ENCODE data around the gene MLNR.

The MLNR gene

DNA sequence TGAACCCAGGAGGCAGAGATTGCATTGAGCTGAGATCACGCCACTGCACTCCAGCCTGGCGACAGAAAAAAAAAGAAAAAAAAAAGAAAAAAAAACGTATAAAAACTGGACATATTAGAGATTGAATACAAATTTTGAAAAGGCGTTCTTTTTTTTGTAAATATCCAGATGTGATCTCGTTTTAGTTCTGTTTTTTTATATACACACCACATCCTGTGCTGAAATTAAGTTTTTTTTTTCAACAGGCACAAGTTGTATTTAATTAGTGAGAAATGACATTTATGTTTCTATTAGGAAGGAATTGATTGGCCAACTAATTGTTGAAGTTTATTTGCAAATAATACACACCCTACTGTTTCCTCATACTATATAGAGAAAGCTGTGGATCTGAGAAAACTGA lies 31.2 kb downstream of the MLNR start:
- WGBS = 88% methylated on average over 5 of the region's 5 CpGs
- Histone ChIP-seq H2BK120ac (ENCODE audit: low read depth, low read length) (no peak overlapping the region), H3K4me2 (ENCODE audit: low read length, poor library complexity, severe bottlenecking) (no peak overlapping the region), H2BK12ac (ENCODE audit: low read length in 2 of 2) (no peak overlapping the region), H3K23ac (ENCODE audit: low read length in 2 of 2) (no peak overlapping the region), H3K79me1 (replicated peaks; ENCODE audit: low read length, poor library complexity, severe bottlenecking) (peaks cover 15% of the 10 kb centered on the region), H3K9ac (ENCODE audit: low read length) (no peak overlapping the region), H3K14ac (ENCODE audit: low read length in 2 of 2) (no peak overlapping the region), H4K8ac (ENCODE audit: low read length) (no peak overlapping the region), H3K27me3 (ENCODE audit: control insufficient read depth in 1 of 2, insufficient read depth in 1 of 2, low read length in 2 of 2) (no peaks in the 10 kb centered on the region), H3K27ac (ENCODE audit: low read length, poor library complexity, severe bottlenecking) (no peak overlapping the region), H3K36me3 (ENCODE audit: control insufficient read depth in 1 of 2, insufficient read depth in 2 of 2, low read depth in 1 of 2, low read length in 2 of 2) (peaks cover 3 to 41% of the 10 kb centered on the region in 2 experiments), H3K4me3 (ENCODE audit: insufficient read depth in 1 of 2, low read depth in 1 of 2, low read length in 2 of 2) (no peak overlapping the region), H3K18ac (ENCODE audit: low read depth in 1 of 2, low read length in 2 of 2) (no peak overlapping the region), H2BK5ac (ENCODE audit: low read depth, low read length, poor library complexity, severe bottlenecking) (no peak overlapping the region), H3K4ac (ENCODE audit: low read depth in 1 of 2, low read length in 2 of 2) (no peak overlapping the region), H2AK5ac (ENCODE audit: low read length, severe bottlenecking) (no peak overlapping the region), H3K9me3 (ENCODE audit: control insufficient read depth, low read length) (no peaks in the 10 kb centered on the region), H3K4me1 (ENCODE audit: control insufficient read depth, insufficient read depth, low read depth, low read length) (no peaks in the 10 kb centered on the region), H2BK15ac (ENCODE audit: low read depth, poor library complexity, severe bottlenecking) (no peak overlapping the region), H4K91ac (ENCODE audit: low read length) (no peak overlapping the region), H2AFZ (ENCODE audit: low read depth, low read length) (no peak overlapping the region)
- DNase-seq = no peak

GRCh38 chr13:49253310-49253709 lies 33.2 kb downstream of the MLNR start:
- H2AFZ ChIP-seq (ENCODE audit: low read depth, low read length) = no peak overlapping the region
- no peak overlapping the region for H3K9ac ChIP-seq (ENCODE audit: low read length)
- H3K4me3 ChIP-seq (ENCODE audit: insufficient read depth in 1 of 2, low read depth in 1 of 2, low read length in 2 of 2) = no peak overlapping the region
- H3K4me2 ChIP-seq (ENCODE audit: low read length, poor library complexity, severe bottlenecking) = no peak overlapping the region
- H2AK5ac ChIP-seq (ENCODE audit: low read length, severe bottlenecking) = no peak overlapping the region
- peaks cover 15% of the 10 kb centered on the region for H3K79me1 ChIP-seq (replicated peaks; ENCODE audit: low read length, poor library complexity, severe bottlenecking)
- H2BK120ac ChIP-seq (ENCODE audit: low read depth, low read length) = no peak overlapping the region
- H3K4me1 ChIP-seq (ENCODE audit: control insufficient read depth, insufficient read depth, low read depth, low read length) = no peaks in the 10 kb centered on the region
- no peak overlapping the region for H4K8ac ChIP-seq (ENCODE audit: low read length)
- no peak overlapping the region for H3K14ac ChIP-seq (ENCODE audit: low read length in 2 of 2)
- no peak overlapping the region for H3K4ac ChIP-seq (ENCODE audit: low read depth in 1 of 2, low read length in 2 of 2)
- 100% methylated on average over 1 of the region's 1 CpG for WGBS
- H4K91ac ChIP-seq (ENCODE audit: low read length) = no peak overlapping the region
- H3K23ac ChIP-seq (ENCODE audit: low read length in 2 of 2) = no peak overlapping the region
- no peaks in the 10 kb centered on the region for H3K9me3 ChIP-seq (ENCODE audit: control insufficient read depth, low read length)
- no peak overlapping the region for H2BK15ac ChIP-seq (ENCODE audit: low read depth, poor library complexity, severe bottlenecking)
- no peak overlapping the region for H2BK5ac ChIP-seq (ENCODE audit: low read depth, low read length, poor library complexity, severe bottlenecking)
- H3K27ac ChIP-seq (ENCODE audit: low read length, poor library complexity, severe bottlenecking) = no peak overlapping the region
- H2BK12ac ChIP-seq (ENCODE audit: low read length in 2 of 2) = no peak overlapping the region
- no peaks in the 10 kb centered on the region for H3K27me3 ChIP-seq (ENCODE audit: control insufficient read depth in 1 of 2, insufficient read depth in 1 of 2, low read length in 2 of 2)
- H3K36me3 ChIP-seq (ENCODE audit: control insufficient read depth in 1 of 2, insufficient read depth in 2 of 2, low read depth in 1 of 2, low read length in 2 of 2) = peaks cover 7 to 44% of the 10 kb centered on the region in 2 experiments
- H3K18ac ChIP-seq (ENCODE audit: low read depth in 1 of 2, low read length in 2 of 2) = no peak overlapping the region
- no peak for DNase-seq

- Histone ChIP-seq H2BK12ac (ENCODE audit: low read length in 2 of 2) (no peak overlapping the region), H3K14ac (ENCODE audit: low read length in 2 of 2) (no peak overlapping the region), H2BK5ac (ENCODE audit: low read depth, low read length, poor library complexity, severe bottlenecking) (no peak overlapping the region), H3K9me3 (ENCODE audit: control insufficient read depth, low read length) (no peaks in the 10 kb centered on the region), H2AK5ac (ENCODE audit: low read length, severe bottlenecking) (no peak overlapping the region), H2BK15ac (ENCODE audit: low read depth, poor library complexity, severe bottlenecking) (no peak overlapping the region), H3K4ac (ENCODE audit: low read depth in 1 of 2, low read length in 2 of 2) (no peak overlapping the region), H4K8ac (ENCODE audit: low read length) (no peak overlapping the region), H3K36me3 (ENCODE audit: control insufficient read depth in 1 of 2, insufficient read depth in 2 of 2, low read depth in 1 of 2, low read length in 2 of 2) (peaks cover 7 to 44% of the 10 kb centered on the region in 2 experiments), H3K18ac (ENCODE audit: low read depth in 1 of 2, low read length in 2 of 2) (no peak overlapping the region), H3K4me3 (ENCODE audit: insufficient read depth in 1 of 2, low read depth in 1 of 2, low read length in 2 of 2) (no peak overlapping the region), H2BK120ac (ENCODE audit: low read depth, low read length) (no peak overlapping the region), H3K9ac (ENCODE audit: low read length) (no peak overlapping the region), H3K27me3 (ENCODE audit: control insufficient read depth in 1 of 2, insufficient read depth in 1 of 2, low read length in 2 of 2) (no peaks in the 10 kb centered on the region), H3K4me2 (ENCODE audit: low read length, poor library complexity, severe bottlenecking) (no peak overlapping the region), H4K91ac (ENCODE audit: low read length) (no peak overlapping the region), H3K4me1 (ENCODE audit: control insufficient read depth, insufficient read depth, low read depth, low read length) (no peaks in the 10 kb centered on the region), H3K27ac (ENCODE audit: low read length, poor library complexity, severe bottlenecking) (no peak overlapping the region), H3K23ac (ENCODE audit: low read length in 2 of 2) (no peak overlapping the region), H3K79me1 (replicated peaks; ENCODE audit: low read length, poor library complexity, severe bottlenecking) (peaks cover 15% of the 10 kb centered on the region), H2AFZ (ENCODE audit: low read depth, low read length) (no peak overlapping the region)
- WGBS = 75% methylated on average over 1 of the region's 1 CpG
- DNase-seq = no peak
Observed at GRCh38 chr13:49254007-49254406, 33.9 kb downstream of the MLNR start.

- Histone ChIP-seq H2AK5ac (ENCODE audit: low read length, severe bottlenecking) (no peak overlapping the region), H3K9me3 (ENCODE audit: control insufficient read depth, low read length) (no peaks in the 10 kb centered on the region), H3K9ac (ENCODE audit: low read length) (peak overlapping the region; percentile 82), H3K27ac (ENCODE audit: low read length, poor library complexity, severe bottlenecking) (no peak overlapping the region), H3K79me1 (replicated peaks; ENCODE audit: low read length, poor library complexity, severe bottlenecking) (peaks cover 5% of the 10 kb centered on the region), H3K4me3 (ENCODE audit: insufficient read depth in 1 of 2, low read depth in 1 of 2, low read length in 2 of 2) (no peak overlapping the region), H4K91ac (ENCODE audit: low read length) (no peak overlapping the region), H3K14ac (ENCODE audit: low read length in 2 of 2) (no peak overlapping the region), H2BK12ac (ENCODE audit: low read length in 2 of 2) (no peak overlapping the region), H3K4me2 (ENCODE audit: low read length, poor library complexity, severe bottlenecking) (no peak overlapping the region), H3K36me3 (ENCODE audit: control insufficient read depth in 1 of 2, insufficient read depth in 2 of 2, low read depth in 1 of 2, low read length in 2 of 2) (peaks cover 9 to 60% of the 10 kb centered on the region in 2 experiments), H2BK15ac (ENCODE audit: low read depth, poor library complexity, severe bottlenecking) (no peak overlapping the region), H3K4ac (ENCODE audit: low read depth in 1 of 2, low read length in 2 of 2) (no peak overlapping the region), H3K4me1 (ENCODE audit: control insufficient read depth, insufficient read depth, low read depth, low read length) (no peaks in the 10 kb centered on the region), H4K8ac (ENCODE audit: low read length) (no peak overlapping the region), H3K27me3 (ENCODE audit: control insufficient read depth in 1 of 2, insufficient read depth in 1 of 2, low read length in 2 of 2) (no peaks in the 10 kb centered on the region), H3K23ac (ENCODE audit: low read length in 2 of 2) (no peak overlapping the region), H2AFZ (ENCODE audit: low read depth, low read length) (no peak overlapping the region), H2BK5ac (ENCODE audit: low read depth, low read length, poor library complexity, severe bottlenecking) (no peak overlapping the region), H2BK120ac (ENCODE audit: low read depth, low read length) (no peak overlapping the region), H3K18ac (ENCODE audit: low read depth in 1 of 2, low read length in 2 of 2) (no peak overlapping the region)
- no peak for DNase-seq
- 94% methylated on average over 2 of the region's 2 CpGs for WGBS
Observed at GRCh38 chr13:49256841-49257240, 36.7 kb downstream of the MLNR start.
